Stimulated activated effector memory CD8-positive, alpha-beta T cell treated with anti-CD3 and anti-CD28 coated beads, Interleukin-12 subunit alpha, Interleukin-12 subunit beta, amount 100 ng/mL, for 72 hours (primary cell): ENCODE measurements around the gene ATP2B1.

ENCODE experiments used
- ATAC-seq: fragments of 150-1000 bp; cut with Tn5 transposase; 2 replicates; pipeline ENCODE4 v1.10.0; 2021
- DNase-seq, 2 donors: peaks; one replicate each; pipeline ENCODE4 v3.0.0; 2021 to 2022; ENCODE audit warnings: low spot score in 2 of 2
- H3K27ac Mint-ChIP-seq: one replicate; pipeline ENCODE4 v1.8.0; 2022; ENCODE audit warnings: mild to moderate bottlenecking, mixed read lengths
- H3K36me3 Mint-ChIP-seq: one replicate; pipeline ENCODE4 v1.8.0; 2022; ENCODE audit warnings: mild to moderate bottlenecking, mixed read lengths
- H3K4me1 Mint-ChIP-seq: one replicate; pipeline ENCODE4 v1.8.0; 2022; ENCODE audit warnings: mixed read lengths
- H3K4me3 Mint-ChIP-seq: one replicate; pipeline ENCODE4 v1.8.0; 2022; ENCODE audit warnings: mild to moderate bottlenecking, mixed read lengths
- H3K9me3 Mint-ChIP-seq: one replicate; pipeline ENCODE4 v1.8.0; 2022; ENCODE audit warnings: mixed read lengths

The ATP2B1 gene

GRCh38 chr12:89662623-89663022, 46.0 kb downstream of the ATP2B1 start:
- Mint-ChIP-seq H3K4me3 (no peak overlapping the region), H3K4me1 (peaks cover 43% of the 10 kb centered on the region), H3K36me3 (no peaks in the 10 kb centered on the region), H3K9me3 (no peaks in the 10 kb centered on the region), H3K27ac (no peak overlapping the region)
- no peak for ATAC-seq
- DNase-seq, result no peak

GRCh38 chr12:89661706-89662330, 46.8 kb downstream of the ATP2B1 start:
- Mint-ChIP-seq H3K9me3 (no peaks in the 10 kb centered on the region), H3K4me3 (peak overlapping the region; percentile 30), H3K36me3 (no peaks in the 10 kb centered on the region), H3K4me1 (peaks cover 43% of the 10 kb centered on the region), H3K27ac (peak overlapping the region; percentile 36)
- DNase-seq, result no peak
- peak; percentile 71 for ATAC-seq

- ATAC-seq (no peak), DNase-seq (no peak)
- H3K9me3 Mint-ChIP-seq, result no peaks in the 10 kb centered on the region
- no peak overlapping the region for H3K4me3 Mint-ChIP-seq
- H3K36me3 Mint-ChIP-seq, result peaks cover 13% of the 10 kb centered on the region
- H3K4me1 Mint-ChIP-seq, result peaks cover 36% of the 10 kb centered on the region
- no peak overlapping the region for H3K27ac Mint-ChIP-seq
Observed at GRCh38 chr12:89657739-89658138, 50.9 kb downstream of the ATP2B1 start.

GRCh38 chr12:89657066-89657465, 51.6 kb downstream of the ATP2B1 start:
- Mint-ChIP-seq H3K4me3 (no peak overlapping the region), H3K9me3 (no peaks in the 10 kb centered on the region), H3K36me3 (peaks cover 13% of the 10 kb centered on the region), H3K4me1 (peaks cover 31% of the 10 kb centered on the region), H3K27ac (no peak overlapping the region)
- ATAC-seq, result no peak
- DNase-seq, result no peak

- H3K4me3 Mint-ChIP-seq, result no peak overlapping the region
- H3K36me3 Mint-ChIP-seq, result peaks cover 19% of the 10 kb centered on the region
- H3K4me1 Mint-ChIP-seq, result peaks cover 25% of the 10 kb centered on the region
- no peak overlapping the region for H3K27ac Mint-ChIP-seq
- DNase-seq (no peak), ATAC-seq (no peak)
- no peaks in the 10 kb centered on the region for H3K9me3 Mint-ChIP-seq
Observed at GRCh38 chr12:89655841-89656240, 52.8 kb downstream of the ATP2B1 start.

GRCh38 chr12:89651192-89651591, 57.4 kb downstream of the ATP2B1 start:
- no peak for DNase-seq
- Mint-ChIP-seq H3K36me3 (peaks cover 22% of the 10 kb centered on the region), H3K4me3 (no peak overlapping the region), H3K27ac (no peak overlapping the region), H3K4me1 (peaks cover 35% of the 10 kb centered on the region), H3K9me3 (no peaks in the 10 kb centered on the region)
- ATAC-seq, result no peak

- DNase-seq (no peak), ATAC-seq (no peak)
- no peaks in the 10 kb centered on the region for H3K9me3 Mint-ChIP-seq
- no peak overlapping the region for H3K27ac Mint-ChIP-seq
- H3K4me1 Mint-ChIP-seq, result peaks cover 39% of the 10 kb centered on the region
- peaks cover 20% of the 10 kb centered on the region for H3K36me3 Mint-ChIP-seq
- H3K4me3 Mint-ChIP-seq, result no peak overlapping the region
Observed at GRCh38 chr12:89650239-89650638, 58.4 kb downstream of the ATP2B1 start.

- Mint-ChIP-seq H3K4me3 (no peak overlapping the region), H3K27ac (no peak overlapping the region), H3K4me1 (peaks cover 41% of the 10 kb centered on the region), H3K9me3 (no peaks in the 10 kb centered on the region), H3K36me3 (peaks cover 15% of the 10 kb centered on the region)
- no peak for DNase-seq
- ATAC-seq, result no peak
Observed at GRCh38 chr12:89649820-89650219, 58.8 kb downstream of the ATP2B1 start.

GRCh38 chr12:89649139-89649538, 59.5 kb downstream of the ATP2B1 start:
- Mint-ChIP-seq H3K36me3 (peaks cover 13% of the 10 kb centered on the region), H3K27ac (no peak overlapping the region), H3K9me3 (no peaks in the 10 kb centered on the region), H3K4me3 (no peak overlapping the region), H3K4me1 (peaks cover 41% of the 10 kb centered on the region)
- no peak for DNase-seq
- ATAC-seq, result no peak

GRCh38 chr12:89648211-89648930, 60.3 kb downstream of the ATP2B1 start:
- DNase-seq (no peak), ATAC-seq (no peak)
- H3K27ac Mint-ChIP-seq, result peak overlapping the region; percentile 41
- peaks cover 41% of the 10 kb centered on the region for H3K4me1 Mint-ChIP-seq
- no peaks in the 10 kb centered on the region for H3K9me3 Mint-ChIP-seq
- H3K36me3 Mint-ChIP-seq, result peaks cover 13% of the 10 kb centered on the region
- H3K4me3 Mint-ChIP-seq, result no peak overlapping the region

- Mint-ChIP-seq H3K9me3 (no peaks in the 10 kb centered on the region), H3K27ac (peak overlapping the region; percentile 12), H3K36me3 (peaks cover 31% of the 10 kb centered on the region), H3K4me1 (peaks cover 42% of the 10 kb centered on the region), H3K4me3 (no peak overlapping the region)
- DNase-seq (no peak), ATAC-seq (no peak)
Observed at GRCh38 chr12:89645434-89645833, 63.2 kb downstream of the ATP2B1 start.

- ATAC-seq (no peak), DNase-seq (no peak)
- Mint-ChIP-seq H3K36me3 (peaks cover 35% of the 10 kb centered on the region), H3K9me3 (no peaks in the 10 kb centered on the region), H3K4me3 (no peak overlapping the region), H3K27ac (no peak overlapping the region), H3K4me1 (peaks cover 28% of the 10 kb centered on the region)
Observed at GRCh38 chr12:89642959-89643358, 65.7 kb downstream of the ATP2B1 start.

- H3K4me1 Mint-ChIP-seq, result peaks cover 31% of the 10 kb centered on the region
- H3K4me3 Mint-ChIP-seq, result no peak overlapping the region
- peaks cover 52% of the 10 kb centered on the region for H3K36me3 Mint-ChIP-seq
- DNase-seq (no peak), ATAC-seq (peak; percentile 61)
- no peaks in the 10 kb centered on the region for H3K9me3 Mint-ChIP-seq
- H3K27ac Mint-ChIP-seq, result peak overlapping the region; percentile 77
Observed at GRCh38 chr12:89636776-89637160, 71.9 kb downstream of the ATP2B1 start.

GRCh38 chr12:89636052-89636775, 72.4 kb downstream of the ATP2B1 start:
- Mint-ChIP-seq H3K4me3 (peak overlapping the region; percentile 17), H3K36me3 (peaks cover 50% of the 10 kb centered on the region), H3K4me1 (peaks cover 36% of the 10 kb centered on the region), H3K9me3 (no peaks in the 10 kb centered on the region), H3K27ac (peak overlapping the region; percentile 77)
- ATAC-seq (peak; percentile 98), DNase-seq (no peak)

- ATAC-seq (no peak), DNase-seq (no peak)
- no peak overlapping the region for H3K4me3 Mint-ChIP-seq
- peaks cover 54% of the 10 kb centered on the region for H3K36me3 Mint-ChIP-seq
- H3K4me1 Mint-ChIP-seq, result peaks cover 30% of the 10 kb centered on the region
- H3K9me3 Mint-ChIP-seq, result no peaks in the 10 kb centered on the region
- no peak overlapping the region for H3K27ac Mint-ChIP-seq
Observed at GRCh38 chr12:89634508-89634907, 74.1 kb downstream of the ATP2B1 start.

- ATAC-seq (no peak), DNase-seq (no peak)
- H3K9me3 Mint-ChIP-seq, result no peaks in the 10 kb centered on the region
- H3K4me3 Mint-ChIP-seq, result no peak overlapping the region
- no peak overlapping the region for H3K27ac Mint-ChIP-seq
- peaks cover 71% of the 10 kb centered on the region for H3K36me3 Mint-ChIP-seq
- H3K4me1 Mint-ChIP-seq, result peaks cover 30% of the 10 kb centered on the region
Observed at GRCh38 chr12:89632778-89633177, 75.9 kb downstream of the ATP2B1 start.
